HG02870 (cell line): ENCODE measurements around the gene RNF112.

Experiments used
- ATAC-seq: cut with Tn5 transposase; IDR thresholded peaks from one replicate; pipeline ENCODE4 v1.9.1; 2021; ENCODE audit warnings: mild to moderate bottlenecking, moderate library complexity; ENCODE audit not compliant: unreplicated experiment

RNF112 gene

GRCh38 chr17:19374136-19374535, 36.9 kb upstream of the RNF112 start:
- no peak for ATAC-seq

- no peak for ATAC-seq
Measured at GRCh38 chr17:19375732-19376131, 35.3 kb upstream of the RNF112 start.

- no peak for ATAC-seq
Measured at GRCh38 chr17:19376811-19377210, 34.2 kb upstream of the RNF112 start.

- ATAC-seq: peak; percentile 93
Measured at GRCh38 chr17:19377602-19378415, 33.2 kb upstream of the RNF112 start.

- ATAC-seq: peak; percentile 12
Measured at GRCh38 chr17:19378416-19379360, 32.3 kb upstream of the RNF112 start, which contains the start of gene MAPK7. MAPK7 (plus strand) TSS chr17:19378498; CDS start chr17:19378901, 403 bp downstream.

GRCh38 chr17:19379361-19380065, 31.5 kb upstream of the RNF112 start:
- ATAC-seq: no peak

- ATAC-seq: no peak
Measured at GRCh38 chr17:19380481-19381301, 30.3 kb upstream of the RNF112 start.

- ATAC-seq: no peak
Measured at GRCh38 chr17:19381361-19381740, 29.7 kb upstream of the RNF112 start.

- ATAC-seq: no peak
Measured at GRCh38 chr17:19381741-19382444, 29.1 kb upstream of the RNF112 start.

- no peak for ATAC-seq
Measured at GRCh38 chr17:19382531-19383444, 28.2 kb upstream of the RNF112 start.

GRCh38 chr17:19383681-19384470, 27.2 kb upstream of the RNF112 start:
- ATAC-seq: no peak

- no peak for ATAC-seq
Measured at GRCh38 chr17:19384723-19385391, 26.2 kb upstream of the RNF112 start.

- ATAC-seq: no peak
Measured at GRCh38 chr17:19385521-19385983, 25.5 kb upstream of the RNF112 start.

- ATAC-seq: no peak
Measured at GRCh38 chr17:19386051-19386929, 24.7 kb upstream of the RNF112 start.

GRCh38 chr17:19386974-19387920, 23.8 kb upstream of the RNF112 start, which contains the start of gene MFAP4:
MFAP4 (minus strand) TSS chr17:19387190; CDS start chr17:19387155, 35 bp downstream.
- ATAC-seq: no peak
